ENCODE results near the gene CDK5R2.

The CDK5R2 gene

GRCh38 chr2:218961651-218962570 lies 2.4 kb downstream of the CDK5R2 start:
- DNase-seq (ENCODE audit: low read depth in 2 of 2, low spot score in 1 of 2), result no peak

- peak in 1 of 2 donors; percentile 27 for DNase-seq (ENCODE audit: low read depth in 2 of 2, low spot score in 1 of 2)
Observed at GRCh38 chr2:218962859-218963492, 3.5 kb downstream of the CDK5R2 start.

- DNase-seq (ENCODE audit: low read depth in 2 of 2, low spot score in 1 of 2), result no peak
Observed at GRCh38 chr2:218963601-218964000, 4.1 kb downstream of the CDK5R2 start.

DNA sequence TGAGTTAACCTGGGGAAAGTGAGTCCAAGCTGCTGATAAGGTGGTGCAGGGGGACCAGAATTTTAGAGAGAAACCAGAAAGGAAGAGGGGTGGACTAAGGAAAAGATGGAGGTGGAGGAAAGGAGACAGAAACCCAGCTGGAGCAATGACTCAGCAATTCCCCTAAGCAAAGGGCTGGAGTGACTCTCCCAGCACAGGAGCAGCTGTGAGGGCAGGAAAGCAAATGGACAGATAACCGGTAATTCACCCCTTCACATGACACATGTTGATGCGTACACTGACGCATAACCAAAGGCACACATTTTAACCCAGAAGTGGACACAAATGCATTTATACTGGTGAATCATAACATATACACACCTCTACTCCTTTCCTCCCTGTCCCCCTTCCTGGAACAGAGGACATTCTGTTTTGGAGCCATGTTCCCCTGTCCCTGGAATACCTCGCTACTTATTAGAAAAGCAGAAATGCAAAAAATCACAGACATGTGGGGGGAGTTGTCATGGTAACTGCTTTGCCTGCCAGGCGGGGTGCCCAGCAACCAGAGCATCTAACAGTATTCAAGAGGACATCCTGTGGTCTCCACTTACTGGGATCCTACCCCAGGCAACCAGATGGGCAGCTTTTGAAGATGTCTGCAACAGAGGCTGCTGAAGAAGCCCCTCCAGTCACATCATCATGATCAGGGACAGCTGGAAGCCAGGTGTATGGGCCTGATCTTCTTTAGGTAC lies 4.7 kb downstream of the CDK5R2 start:
- no peak for DNase-seq (ENCODE audit: low read depth in 2 of 2, low spot score in 1 of 2)

DNA sequence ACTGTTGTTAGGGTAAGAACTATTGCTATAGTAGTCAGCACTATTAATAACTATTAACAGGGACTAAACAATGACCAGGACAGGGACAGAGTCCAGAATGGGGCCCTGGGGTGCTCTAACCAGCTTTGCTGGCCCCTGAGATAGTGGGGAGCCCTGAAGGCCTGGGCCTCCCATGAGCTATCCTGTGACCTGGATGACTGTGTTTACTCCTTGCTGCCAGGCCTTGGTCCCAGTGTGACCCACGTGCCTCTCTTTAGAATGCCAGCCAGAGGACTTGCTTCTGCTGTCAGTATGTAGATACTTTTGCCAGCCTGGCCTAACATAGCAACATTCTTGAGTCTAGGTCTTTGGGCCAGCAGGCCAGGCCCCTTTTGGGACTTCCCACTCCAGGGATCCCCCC lies 11.4 kb downstream of the CDK5R2 start:
- no peak for DNase-seq (ENCODE audit: low read depth in 2 of 2, low spot score in 1 of 2)

GRCh38 chr2:218975060-218975777 lies 15.8 kb downstream of the CDK5R2 start:
- no peak for DNase-seq (ENCODE audit: low read depth in 2 of 2, low spot score in 1 of 2)

DNA sequence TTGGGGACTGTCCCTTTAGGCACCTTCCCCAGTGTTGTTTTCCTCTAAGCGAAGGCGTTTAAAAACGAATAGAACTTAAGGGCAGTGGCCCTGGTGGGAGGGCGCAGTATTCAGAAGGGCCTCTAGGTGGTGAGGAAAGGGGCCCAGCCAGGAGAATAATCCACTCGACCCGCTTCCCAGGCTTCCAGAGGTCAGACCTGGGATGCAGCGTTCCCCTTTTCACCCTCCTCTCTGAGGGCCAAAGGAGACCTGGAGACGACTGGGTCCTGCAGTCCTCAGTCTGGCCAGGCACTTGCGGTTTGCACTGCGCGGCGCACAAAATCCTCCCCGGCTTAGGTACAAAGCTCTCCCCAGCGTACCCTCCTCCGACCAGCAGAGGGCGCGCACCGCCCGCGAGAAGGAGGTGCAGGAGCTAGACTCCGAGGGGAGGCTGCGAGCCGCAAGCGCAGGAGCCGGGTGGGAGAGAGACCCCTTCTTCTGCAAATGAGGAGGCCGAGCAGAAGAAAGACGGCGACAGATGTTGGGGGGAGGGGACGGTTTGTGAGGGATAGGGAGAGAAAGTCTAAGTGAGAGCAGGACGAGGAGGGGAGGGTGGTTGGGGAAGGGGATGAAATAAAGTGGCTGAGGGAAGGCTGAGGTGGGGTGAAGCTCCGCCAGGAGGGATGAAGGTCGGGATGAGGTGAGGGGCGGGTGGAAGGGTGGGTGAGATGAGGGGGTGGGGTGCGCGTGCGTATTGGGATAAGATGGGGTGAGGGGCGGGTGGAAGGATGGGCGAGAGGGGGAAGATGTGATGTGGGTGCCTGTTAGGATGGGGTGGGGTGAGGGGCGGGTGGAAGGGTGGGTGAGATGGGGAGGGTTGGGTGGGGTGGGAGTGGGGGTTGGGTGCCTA lies 20.6 kb downstream of the CDK5R2 start:
- DNase-seq (ENCODE audit: low read depth in 2 of 2, low spot score in 1 of 2), result peak; percentile 59 to 70

DNA sequence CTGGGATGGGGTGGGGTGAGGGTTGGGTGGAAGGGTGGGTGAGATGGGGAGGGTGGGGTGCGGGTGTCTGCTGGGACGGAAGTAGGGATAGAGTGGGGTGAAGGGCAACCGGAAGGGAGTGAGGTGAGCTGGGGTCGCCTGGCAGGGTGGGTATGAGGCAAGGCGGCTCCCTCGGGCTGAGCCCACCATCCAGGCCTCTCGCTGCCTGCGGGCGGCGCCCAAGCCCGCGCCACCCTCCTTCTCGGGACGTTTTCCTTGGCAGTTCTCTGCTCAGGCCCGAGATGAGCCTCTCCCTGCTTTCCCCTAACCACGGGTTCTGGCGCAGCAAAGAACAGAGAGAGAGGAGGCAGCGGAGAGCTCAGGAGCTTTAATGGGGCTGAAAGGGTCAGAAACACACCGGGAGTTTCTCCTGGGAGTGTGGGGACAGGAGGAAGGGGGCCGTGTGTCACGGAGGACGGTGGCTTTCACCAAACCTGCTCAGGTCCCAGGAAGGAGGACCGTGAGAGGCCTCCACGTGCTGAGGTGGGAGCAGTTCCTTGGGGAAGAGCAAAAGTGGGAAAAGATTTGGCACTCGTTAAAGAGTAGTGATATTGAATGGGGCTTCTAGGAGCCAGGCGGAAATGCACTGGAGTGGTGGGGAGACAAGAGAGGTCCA lies 21.4 kb downstream of the CDK5R2 start:
- DNase-seq (ENCODE audit: low read depth in 2 of 2, low spot score in 1 of 2), result no peak

DNA sequence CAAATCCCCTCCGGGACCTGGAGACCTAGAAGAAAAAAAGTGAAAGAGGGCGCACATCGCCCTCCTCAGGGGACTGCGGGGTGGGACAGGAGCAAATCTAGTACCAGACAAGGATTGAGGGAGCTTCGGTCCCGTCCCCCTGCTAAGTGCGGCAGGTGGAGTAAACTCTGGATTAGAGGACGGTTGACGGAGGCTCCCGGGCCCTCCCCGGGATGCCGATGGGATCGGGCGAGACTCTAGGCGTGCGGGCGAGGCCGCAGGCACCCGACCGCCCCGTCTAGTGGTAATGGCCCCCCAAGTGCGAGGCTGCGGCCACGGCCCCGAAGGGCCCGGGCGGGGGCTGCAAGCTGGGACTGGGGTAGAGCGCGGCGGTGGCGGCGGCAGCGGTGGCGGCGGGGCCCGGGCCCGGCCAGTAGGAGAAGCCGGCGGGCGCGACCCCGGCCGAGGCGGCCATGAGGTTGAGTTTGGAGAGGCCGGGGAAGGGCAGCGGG lies 22.0 kb downstream of the CDK5R2 start:
- no peak for DNase-seq (ENCODE audit: low read depth in 2 of 2, low spot score in 1 of 2)

DNA sequence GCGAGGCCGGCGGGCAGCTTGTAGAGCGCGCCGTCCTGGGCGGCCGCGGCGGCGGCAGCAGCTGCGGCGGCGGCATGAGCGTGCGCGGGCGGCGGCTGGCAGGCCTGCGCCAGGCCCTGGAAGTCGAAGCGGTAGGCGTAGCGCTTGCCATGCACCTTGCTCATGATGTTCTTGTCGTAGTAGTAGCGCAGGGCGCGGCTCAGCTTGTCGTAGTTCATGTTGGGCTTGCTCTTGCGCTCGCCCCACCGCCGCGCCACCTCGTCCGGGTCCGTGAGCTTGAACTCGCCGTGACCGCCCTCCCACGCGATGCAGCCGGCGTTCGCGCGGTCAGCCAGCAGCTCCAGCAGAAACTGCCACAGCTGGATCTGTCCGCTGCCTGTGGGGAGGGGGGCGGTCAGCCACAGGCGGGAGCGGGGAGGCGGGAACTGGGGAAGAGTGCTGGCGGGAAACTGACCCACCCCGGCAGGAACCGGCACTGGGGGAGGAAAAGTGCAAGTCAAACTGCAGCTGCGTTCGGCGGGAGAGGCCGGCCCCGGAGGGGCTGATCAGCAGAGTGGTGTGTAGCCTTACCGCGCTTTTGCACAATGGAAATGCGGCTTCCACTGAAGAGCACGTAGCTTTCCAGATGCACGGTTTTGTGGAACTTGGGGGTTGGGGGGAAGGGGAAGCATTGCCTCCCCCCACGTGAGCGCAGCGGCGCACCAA lies 22.6 kb downstream of the CDK5R2 start:
- DNase-seq (ENCODE audit: low read depth in 2 of 2, low spot score in 1 of 2), result no peak

DNA sequence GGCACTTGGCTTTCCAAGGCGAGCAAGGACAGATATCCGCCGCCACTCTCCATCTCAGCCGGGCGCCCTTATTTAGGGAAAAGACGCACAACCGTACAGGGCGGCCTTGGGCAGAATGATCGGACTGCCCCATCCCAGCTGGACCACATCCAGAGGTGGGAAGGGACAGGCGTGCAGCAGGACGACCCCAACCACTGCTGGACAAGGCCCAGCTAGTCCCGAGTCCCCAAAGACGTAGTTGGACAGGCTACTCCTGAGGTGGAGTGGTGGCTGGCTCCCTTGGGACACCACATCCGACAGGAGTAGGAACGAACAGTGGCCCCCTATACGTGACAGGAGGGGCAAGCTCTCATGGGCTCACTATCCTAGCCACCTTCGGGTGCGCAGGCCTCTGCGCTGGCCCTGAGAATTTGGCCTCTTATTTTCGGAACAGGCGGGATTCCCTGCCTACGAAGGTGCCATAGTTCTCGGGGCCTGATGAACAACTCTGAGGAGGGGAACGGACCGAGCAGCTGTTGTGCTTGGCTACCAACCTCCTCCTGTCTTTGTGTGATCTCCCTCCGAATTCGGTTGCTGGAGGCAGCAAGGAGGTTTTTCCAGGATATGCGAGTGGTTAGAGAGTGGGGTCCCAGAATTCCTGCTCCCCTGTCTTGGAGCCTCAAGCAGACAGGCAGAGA lies 23.3 kb downstream of the CDK5R2 start:
- no peak for DNase-seq (ENCODE audit: low read depth in 2 of 2, low spot score in 1 of 2)

- DNase-seq (ENCODE audit: low read depth in 2 of 2, low spot score in 1 of 2), result no peak
Observed at GRCh38 chr2:218983263-218983933, 23.9 kb downstream of the CDK5R2 start.

- DNase-seq (ENCODE audit: low read depth in 2 of 2, low spot score in 1 of 2), result no peak
Observed at GRCh38 chr2:218983934-218984238, 24.4 kb downstream of the CDK5R2 start.

- DNase-seq (ENCODE audit: low read depth in 2 of 2, low spot score in 1 of 2), result no peak
Observed at GRCh38 chr2:218984239-218985020, 25.0 kb downstream of the CDK5R2 start.

DNA sequence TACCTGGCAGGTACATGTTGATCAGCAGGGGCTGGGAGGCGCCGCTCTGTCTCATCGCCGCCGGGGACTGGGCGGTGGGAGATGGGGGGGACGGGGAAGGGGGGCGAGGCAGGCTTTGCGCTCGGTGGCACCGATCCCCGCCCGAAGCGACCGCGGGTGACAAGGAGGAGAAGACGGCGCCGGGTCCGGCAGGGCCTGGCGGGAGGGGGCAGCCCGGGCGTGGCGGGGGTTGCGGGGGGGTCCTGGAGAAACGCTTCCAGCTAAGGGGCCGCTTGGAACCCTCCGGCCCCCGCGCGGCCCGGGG lies 25.5 kb downstream of the CDK5R2 start, which contains the start of gene FEV:
Gene FEV (minus strand): TSS at position 164 of the 304 bp plus-strand sequence. CDS start 109 bp downstream, at position 55.
- no peak for DNase-seq (ENCODE audit: low read depth in 2 of 2, low spot score in 1 of 2)

DNA sequence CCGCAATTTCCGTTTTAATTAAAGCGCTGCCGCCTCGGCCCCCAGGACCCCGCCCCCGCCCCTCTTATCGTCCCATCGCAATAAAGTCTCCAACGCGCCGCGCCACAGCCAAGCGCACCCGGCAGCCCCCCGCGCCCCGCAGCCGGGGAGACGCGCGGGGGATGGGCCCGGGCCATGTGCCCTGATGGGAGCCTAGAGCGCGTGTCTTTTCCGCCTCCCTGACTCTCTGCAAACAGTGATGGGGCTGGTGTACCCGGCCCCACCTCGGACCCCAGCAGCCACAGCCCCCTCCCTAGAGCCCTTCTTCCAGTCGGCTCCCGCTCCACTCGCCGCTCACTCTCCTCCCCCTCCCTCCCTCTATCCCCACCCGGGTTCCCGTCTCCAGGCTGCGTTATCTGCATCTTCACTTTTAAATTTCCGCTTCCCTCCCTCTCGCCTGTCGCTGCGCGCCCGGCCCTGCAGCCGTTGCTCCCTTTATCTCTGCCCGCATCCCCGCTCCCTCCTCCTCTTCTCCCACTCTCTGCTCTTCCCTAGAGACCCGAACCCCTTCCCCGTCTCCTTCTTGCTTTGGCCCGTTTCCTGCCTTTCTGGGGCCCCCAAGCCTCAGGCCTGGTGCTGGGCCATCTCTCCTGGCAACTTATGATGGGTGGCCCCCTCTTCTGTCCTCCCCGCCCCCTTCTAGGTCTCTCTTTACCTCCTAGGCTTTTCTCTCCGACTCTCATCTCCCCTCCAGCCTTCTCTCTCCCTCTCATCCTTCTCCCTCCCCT lies 26.0 kb downstream of the CDK5R2 start:
- DNase-seq (ENCODE audit: low read depth in 2 of 2, low spot score in 1 of 2), result no peak
